Stimulated activated CD4-positive, alpha-beta T cell treated with anti-CD3 and anti-CD28 coated beads, TNF-alpha, amount 100 ng/mL, for 24 hours (primary cell): ENCODE results near the gene NR1H2.
"Not testable (repeated sequence)": the region's sequence is repeated elsewhere in the genome, so short reads cannot be mapped to it uniquely, and the experiment has no call there.

ENCODE experiments used
- DNase-seq, 3 experiments: peaks; one replicate each; pipeline ENCODE4 v3.0.0-alpha.2; 2020; ENCODE audit warnings: low read depth in 3 of 3

Gene NR1H2

GRCh38 chr19:50378169-50378862, 2.1 kb downstream of the NR1H2 start:
- DNase-seq = no peak

DNA sequence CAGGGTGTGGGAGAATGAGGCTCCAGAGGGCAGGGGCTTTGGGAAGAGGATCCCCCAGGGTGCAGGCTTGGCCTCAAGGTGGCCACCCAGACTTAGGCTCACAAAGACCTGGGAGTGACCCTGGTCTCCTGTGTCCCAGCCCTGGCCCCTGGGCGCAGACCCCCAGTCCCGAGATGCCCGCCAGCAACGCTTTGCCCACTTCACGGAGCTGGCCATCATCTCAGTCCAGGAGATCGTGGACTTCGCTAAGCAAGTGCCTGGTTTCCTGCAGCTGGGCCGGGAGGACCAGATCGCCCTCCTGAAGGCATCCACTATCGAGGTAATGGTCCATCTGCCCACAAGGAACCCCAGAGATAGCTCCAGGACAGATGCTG, 2.6 kb downstream of the NR1H2 start:
- no peak for DNase-seq

DNA sequence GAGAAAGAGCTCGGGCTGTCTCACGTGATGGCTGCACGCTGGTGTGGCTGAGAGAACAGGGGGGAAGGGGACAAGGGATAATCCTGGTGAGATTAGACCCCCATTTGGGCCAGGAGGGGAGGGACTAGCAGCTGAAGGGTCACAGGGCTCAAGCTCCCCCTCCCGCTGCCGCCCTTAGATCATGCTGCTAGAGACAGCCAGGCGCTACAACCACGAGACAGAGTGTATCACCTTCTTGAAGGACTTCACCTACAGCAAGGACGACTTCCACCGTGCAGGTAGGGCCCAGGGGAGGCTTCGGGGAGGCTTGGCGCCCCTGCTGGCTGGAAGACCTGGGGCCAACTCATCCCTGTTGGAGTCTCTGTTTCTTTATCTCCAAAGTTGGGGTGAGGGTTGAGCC, 3.3 kb downstream of the NR1H2 start:
- no peak for DNase-seq

DNA sequence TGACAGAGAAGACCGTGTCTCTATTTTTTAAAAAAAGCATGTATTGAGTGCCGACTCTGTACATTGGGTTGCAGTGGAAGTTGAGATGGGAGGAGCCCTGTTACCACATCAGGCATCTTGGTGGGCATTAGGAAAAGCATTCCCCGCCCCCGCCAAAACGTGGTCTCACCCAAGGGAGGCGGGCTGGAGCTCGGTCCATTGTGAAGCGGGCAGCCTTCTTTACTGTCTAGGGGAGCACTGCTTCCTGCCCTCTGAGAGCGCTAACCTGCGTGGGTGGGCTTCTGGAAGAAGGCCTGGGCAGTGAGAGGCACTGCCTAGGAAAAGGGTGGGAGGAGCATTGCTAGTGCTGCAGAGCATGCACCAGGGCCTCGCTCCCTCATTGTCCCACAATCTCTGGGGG, 3.9 kb downstream of the NR1H2 start:
- DNase-seq = no peak

DNA sequence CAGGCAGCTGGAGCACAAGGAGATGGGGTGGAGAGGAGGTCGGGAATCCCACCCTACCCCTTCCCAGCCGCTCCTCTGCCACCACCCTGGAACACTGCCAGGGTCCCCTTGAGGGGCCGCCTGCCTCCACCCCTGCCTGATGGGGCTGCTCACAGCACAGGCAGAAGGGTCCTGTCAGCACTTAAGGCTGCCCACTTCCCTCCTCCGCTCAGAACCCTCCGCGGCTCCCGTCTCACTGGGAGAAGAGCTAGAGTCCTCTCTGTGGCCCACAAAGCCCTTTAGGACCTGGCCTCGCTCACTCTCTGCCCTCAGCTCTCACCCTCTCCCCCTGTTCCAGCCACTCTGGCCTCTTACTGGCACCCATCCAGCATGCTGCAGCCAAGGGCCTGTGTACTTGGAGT, 4.5 kb downstream of the NR1H2 start:
- DNase-seq = no peak

DNA sequence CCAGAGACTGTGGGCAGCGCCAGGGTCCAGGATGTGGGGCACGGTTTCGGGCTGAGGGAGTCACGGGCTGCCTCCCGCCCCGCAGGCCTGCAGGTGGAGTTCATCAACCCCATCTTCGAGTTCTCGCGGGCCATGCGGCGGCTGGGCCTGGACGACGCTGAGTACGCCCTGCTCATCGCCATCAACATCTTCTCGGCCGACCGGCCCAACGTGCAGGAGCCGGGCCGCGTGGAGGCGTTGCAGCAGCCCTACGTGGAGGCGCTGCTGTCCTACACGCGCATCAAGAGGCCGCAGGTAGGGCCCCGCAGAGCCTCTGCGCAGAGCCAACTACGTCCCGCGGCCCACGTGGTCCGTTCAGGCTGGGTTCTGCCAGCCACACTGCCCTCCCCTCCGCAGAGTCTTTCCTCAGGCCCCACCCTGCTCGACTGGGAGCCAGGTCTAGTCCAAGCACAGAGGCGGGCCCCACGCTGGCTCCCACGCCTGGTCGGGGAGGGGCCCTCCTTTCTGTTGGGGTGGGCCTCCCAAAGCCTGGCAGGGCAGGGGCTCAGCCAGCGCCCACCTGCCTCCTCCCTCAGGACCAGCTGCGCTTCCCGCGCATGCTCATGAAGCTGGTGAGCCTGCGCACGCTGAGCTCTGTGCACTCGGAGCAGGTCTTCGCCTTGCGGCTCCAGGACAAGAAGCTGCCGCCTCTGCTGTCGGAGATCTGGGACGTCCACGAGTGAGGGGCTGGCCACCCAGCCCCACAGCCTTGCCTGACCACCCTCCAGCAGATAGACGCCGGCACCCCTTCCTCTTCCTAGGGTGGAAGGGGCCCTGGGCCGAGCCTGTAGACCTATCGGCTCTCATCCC, 5.8 kb downstream of the NR1H2 start:
- no peak for DNase-seq

GRCh38 chr19:50383001-50383851, 7.0 kb downstream of the NR1H2 start:
- DNase-seq = no peak

GRCh38 chr19:50383852-50384684, 7.8 kb downstream of the NR1H2 start, which contains the start of gene POLD1:
TSS of gene POLD1 (plus strand) at chr19:50384347. CDS start at chr19:50398852, 14,505 bp downstream.
- DNase-seq = peak; percentile 98 to 99 (median 98)

DNA sequence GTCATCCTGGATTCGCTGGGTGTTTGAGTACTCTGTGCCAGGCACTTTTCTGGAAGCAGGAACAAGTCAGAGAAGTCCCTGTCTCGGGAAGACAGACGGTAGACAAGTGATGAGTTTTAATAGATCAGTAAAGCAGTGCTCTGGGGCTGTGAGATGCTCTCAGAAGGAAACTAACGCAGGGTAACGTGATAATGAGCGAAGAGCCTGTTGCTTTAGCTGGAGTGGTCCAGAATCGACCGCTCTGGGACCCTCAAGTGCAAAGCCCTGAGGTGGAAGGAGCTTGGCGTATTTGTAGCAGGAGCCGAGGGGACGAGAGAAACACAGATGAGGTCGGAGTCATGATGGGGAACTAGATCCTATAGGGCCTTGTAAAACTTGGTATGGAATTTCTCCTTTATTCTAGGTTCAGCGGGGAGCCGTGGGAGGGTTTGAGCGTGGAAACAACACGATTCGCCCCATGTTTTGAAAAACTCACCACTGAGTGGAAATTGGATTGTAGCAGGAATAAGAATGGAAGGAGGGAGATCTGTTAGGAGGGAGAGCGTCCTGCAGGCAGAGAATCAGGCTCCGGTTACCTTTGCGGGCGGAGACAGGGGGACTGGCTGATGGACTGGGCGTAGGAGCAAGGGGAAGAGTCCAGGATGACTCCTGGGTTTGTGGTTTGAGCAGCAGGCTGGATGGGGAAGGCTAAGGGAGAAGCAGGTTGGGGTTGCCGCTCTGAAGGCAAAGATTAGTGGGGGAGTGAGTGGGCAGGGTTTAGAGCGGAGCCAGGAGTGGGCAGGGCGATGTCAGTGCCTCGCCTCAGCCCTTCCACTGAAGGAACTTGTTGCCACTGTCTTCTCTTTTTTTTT, 8.7 kb downstream of the NR1H2 start:
- DNase-seq = no peak

DNA sequence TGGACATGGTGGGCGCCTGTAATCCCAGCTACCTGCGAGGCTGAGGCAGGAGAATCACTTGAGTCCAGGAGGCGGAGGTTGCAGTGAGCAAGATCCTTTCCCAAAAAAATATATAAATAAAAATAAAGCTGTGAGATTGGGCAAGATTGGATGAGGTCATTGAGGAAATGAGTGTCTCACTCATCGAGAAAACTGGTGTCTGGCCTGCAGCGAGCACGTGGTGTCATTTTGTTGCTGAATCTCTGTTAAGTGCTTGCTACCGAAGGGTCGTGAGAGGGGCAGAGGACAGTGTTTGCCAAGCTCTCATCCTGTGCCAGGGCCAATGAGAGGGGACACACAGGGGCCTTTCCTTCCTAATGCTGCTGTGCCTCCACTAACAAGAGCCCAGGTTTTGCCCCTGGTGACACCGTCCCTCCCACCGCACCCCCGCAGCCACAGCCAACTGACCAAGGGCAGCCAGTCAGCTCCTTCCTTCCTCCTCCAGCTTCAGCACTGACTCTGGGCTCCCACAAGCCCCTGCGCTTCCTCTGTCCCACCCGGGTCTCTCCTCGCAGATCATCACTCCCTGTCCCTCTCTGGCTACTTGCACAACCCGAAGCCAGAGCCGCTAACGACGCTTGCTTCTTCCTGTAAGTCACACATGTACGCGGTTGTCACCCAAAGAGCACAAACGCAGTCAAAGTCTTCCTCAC, 11.1 kb downstream of the NR1H2 start:
- no peak for DNase-seq

DNA sequence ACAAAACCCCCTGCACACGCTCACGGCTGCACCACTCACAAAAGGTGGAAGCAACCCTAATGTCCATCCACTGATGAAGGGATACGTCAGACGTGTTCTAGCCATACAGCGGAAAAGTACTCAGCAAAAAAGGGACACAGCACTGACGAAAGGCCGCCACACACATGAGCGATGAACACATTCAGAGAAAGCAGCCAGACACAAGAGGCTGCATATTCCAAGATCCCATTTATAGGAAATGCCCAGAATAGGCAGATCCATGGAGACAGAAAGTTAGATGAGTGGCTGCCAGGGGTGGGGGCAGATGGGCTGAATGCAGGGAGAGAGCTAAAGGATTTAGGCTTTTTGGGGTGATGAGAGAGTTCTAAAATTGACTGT, 11.6 kb downstream of the NR1H2 start:
- DNase-seq = no peak

- DNase-seq = not testable (repeated sequence)
These were observed 14.0 kb downstream of the NR1H2 start for GRCh38 chr19:50390295-50390694.

- DNase-seq = not testable (repeated sequence)
These were observed 14.7 kb downstream of the NR1H2 start for GRCh38 chr19:50390952-50391351.

DNA sequence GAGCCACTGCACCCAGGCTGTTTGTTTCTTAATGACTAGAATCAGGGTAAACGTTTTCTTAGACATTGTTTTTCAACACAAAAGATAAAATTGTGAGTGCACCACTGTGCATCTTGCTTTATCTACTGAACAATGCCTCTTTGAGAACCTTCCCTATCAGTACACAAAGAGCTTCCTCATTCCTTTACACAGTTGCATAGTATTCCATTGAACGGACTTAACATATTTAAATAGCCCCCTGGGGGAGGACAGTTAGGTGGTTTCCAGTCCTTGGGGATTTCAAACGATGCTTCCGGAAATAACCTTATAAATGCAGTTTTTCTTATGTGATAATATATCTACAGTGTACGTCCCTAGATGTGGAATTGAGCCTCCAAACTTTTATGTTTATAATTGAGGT, 16.5 kb downstream of the NR1H2 start:
- DNase-seq = no peak

GRCh38 chr19:50393589-50393988, 17.3 kb downstream of the NR1H2 start:
- DNase-seq = no peak

- DNase-seq = no peak
These were observed 17.8 kb downstream of the NR1H2 start for GRCh38 chr19:50394017-50394416.

DNA sequence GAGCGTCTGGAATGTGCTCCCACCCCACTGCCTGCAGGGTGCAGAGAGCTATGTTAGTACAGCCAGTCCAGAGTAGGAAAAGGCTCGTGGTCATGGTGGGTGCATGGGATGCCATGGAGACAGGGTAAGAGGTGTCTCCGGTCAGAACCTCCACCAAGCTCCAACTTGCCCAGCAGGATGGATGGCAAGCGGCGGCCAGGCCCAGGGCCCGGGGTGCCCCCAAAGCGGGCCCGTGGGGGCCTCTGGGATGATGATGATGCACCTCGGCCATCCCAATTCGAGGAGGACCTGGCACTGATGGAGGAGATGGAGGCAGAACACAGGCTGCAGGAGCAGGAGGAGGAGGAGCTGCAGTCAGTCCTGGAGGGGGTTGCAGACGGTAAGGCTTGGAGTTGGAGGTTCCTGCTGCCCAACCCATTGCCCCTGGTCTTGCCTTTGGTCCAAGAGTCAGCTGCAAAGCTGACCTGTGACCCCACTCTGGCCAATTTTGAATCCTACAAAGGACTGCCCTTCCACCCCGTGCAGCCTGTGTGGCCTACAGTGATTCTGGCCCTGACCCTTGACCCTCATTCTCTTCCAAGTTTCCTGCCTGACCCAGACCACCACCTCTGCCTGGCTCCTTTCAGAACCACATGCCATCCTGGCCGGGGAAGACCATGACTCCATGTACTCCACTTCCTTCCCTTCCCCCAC, 22.6 kb downstream of the NR1H2 start:
- no peak for DNase-seq

DNA sequence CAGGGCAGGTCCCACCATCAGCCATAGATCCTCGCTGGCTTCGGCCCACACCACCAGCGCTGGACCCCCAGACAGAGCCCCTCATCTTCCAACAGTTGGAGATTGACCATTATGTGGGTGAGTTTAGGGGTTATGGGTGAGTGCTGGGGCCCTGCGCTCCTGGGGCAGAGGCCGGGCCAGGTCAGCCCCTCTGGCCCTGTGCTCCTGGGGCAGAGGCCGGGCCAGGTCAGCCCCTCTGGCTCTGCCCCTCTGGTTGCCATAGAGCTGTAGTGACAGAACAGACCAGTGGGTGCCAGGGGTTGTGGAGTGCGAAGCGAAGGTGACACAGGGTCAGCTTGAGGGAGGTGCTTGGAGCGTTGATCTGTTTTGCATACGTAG, 23.1 kb downstream of the NR1H2 start:
- DNase-seq = no peak
